ENCODE measurements around the gene ARPC5.

ARPC5 gene

DNA sequence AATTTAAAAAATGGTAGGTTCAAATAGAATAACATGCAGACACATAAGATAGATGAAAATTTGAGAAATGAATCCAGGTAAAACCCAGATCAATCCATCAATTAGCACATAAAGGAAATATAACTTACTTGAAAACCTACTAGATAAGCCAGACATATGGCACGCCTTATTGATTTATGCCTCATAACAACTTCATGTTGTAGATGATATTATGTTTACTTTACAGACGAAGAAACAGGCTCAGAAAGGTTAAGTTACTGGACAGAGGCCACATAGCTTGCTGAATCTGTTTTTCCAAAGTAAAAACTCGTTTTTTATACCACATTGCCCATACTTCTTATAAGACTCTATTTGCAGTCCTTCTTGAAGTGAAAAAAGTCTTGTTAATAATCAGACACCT lies 23.2 kb downstream of the ARPC5 start:
- FAIRE-seq: no peak

DNA sequence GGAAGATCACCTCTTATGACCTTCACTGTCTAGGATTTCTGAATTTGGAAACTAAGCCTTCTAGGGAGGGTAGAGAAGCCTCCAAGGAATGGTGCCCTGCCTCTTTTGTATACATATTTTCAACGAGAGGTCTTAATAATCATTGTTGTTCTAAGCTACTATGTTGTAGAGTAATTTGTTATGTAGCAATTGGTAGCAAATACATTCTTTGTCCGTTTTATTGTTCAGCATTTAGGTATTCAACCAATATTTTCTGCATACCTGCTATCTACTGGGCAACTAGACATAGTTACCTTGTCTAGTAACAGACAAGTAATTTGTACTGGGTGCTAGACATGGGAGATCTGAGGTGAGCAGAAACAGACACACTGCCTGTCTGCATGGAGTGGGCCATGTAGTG lies 24.6 kb downstream of the ARPC5 start:
- DNase-seq (ENCODE audit: low spot score) (no peak), FAIRE-seq (no peak)

More for the DNA sequence above, 23.2 kb downstream of the ARPC5 start:
- no peak for DNase-seq (ENCODE audit: low spot score)

DNA sequence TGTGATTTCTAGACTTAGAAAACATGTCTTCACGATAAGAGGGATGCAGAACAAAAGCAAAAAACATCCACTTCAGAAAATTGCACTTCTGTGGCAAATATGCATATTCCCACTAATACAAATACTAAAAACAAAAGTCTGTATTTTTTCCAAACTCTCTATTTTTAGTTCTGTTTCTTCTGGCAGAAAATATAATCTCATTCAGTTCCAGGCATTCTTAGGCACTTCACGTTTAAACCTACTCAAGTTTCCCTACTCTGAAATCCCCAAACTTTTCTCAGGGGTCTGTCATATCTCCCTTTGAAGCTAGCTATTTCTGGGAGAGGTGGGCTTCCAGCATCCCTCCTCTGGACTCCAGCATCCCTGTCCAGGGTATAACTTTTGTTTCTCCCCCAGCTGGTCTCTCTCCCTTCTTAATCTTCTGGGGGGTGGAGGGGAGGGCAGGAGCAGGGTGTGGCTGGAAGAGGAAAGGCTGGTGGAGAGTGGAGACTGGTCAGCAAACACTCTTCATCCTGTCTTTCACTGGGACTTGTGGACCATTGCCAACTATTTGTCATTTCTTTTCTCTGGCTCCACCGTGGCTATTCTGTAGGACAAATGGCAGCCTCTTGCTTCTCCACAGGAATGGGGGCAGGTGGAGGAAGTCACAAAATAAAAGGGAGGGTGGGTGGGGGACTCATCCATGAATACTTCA lies 25.7 kb downstream of the ARPC5 start:
- FAIRE-seq (no peak), DNase-seq (ENCODE audit: low spot score) (peak; percentile 28)

DNA sequence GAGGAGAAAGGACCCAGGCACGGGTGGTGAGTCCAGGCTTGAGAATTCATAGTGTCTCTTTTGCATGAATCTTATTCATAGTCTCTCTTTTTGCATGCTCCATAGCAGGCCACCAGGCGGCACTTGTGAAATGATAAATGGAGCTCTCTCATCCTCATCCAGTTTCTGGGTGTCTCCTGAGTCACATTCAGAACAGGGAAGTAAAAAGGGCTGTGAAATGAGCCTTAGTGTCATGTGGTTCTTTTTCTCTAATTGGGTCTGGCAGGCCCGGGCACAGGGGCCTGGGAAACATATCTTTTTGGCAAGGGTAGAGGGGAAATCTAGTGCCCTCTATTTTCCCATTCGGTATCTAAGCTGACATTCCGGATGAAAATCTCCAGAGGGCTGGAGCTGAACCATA lies 26.3 kb downstream of the ARPC5 start:
- FAIRE-seq: no peak
- peak; percentile 34 for DNase-seq (ENCODE audit: low spot score)

DNA sequence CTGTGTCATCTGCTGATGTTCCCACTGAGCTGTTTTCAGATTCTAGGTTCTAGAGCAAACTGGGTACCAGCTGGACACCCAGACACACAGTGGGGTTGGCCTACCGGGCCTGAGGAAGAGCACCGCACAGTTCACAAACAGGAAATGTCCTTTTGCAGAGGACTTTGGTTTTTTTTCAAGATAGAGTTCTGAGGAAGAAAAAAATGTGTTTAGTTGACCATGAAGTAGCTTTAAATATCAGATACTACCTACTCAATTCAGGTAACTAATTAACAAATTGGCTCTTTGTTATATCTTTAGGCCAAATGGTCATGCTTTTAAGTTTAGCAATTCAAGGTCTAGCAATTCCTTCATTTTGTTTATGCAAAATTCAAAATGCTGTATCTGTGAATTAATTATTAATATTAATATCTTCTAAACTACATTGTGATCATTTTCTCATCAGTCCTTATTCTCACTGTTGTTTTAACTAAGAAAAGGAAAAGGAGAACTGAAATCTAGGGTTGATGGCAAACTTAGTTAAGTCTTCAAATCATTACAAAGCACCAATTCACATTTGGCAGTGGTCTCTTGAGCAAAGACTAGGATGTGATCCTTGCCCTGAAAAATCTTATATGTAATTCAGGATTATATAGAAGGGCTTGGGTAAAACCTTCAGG lies 28.1 kb downstream of the ARPC5 start:
- DNase-seq (ENCODE audit: low spot score) (no peak), FAIRE-seq (no peak)

DNA sequence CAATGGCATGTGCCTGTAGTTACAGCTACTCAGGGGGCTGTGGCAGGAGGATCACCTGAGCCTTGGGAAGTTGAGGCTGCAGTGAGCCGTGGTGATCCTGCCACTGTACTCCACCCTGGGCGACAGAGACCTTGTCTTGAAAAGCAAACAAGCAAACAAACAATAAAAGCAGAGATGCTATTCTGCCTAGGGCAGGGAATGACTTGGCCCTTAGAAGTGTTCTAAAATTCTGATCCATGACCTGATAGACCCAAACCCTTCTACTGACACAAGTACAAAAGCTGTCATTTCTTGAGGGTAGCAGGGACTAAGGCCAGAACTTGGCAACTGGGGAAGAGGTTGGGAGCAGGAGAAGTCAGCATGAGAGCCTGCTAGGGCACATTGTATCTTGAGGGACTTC lies 29.7 kb downstream of the ARPC5 start:
- DNase-seq (ENCODE audit: low spot score) (no peak), FAIRE-seq (no peak)

DNA sequence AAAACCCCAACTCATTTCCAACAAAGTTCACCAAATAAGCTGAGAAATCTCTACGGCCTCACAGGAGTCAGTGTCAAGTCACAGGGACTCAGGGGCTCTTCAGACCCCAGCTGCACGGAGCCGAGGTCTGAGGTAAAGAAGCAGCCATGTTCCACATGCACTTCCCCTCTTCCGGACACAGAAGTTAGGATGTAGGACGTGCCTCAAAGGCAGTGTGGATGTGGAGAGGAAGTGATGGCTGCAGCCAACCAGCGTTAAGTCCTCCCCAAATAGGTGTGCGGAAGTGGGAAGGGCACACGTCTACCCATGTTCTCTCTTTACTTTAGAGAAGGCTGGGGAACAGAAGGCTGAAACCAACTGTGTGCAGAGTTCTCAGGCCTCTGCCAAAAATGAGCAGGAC lies 30.8 kb downstream of the ARPC5 start:
- FAIRE-seq: no peak
- no peak for DNase-seq (ENCODE audit: low spot score)

DNA sequence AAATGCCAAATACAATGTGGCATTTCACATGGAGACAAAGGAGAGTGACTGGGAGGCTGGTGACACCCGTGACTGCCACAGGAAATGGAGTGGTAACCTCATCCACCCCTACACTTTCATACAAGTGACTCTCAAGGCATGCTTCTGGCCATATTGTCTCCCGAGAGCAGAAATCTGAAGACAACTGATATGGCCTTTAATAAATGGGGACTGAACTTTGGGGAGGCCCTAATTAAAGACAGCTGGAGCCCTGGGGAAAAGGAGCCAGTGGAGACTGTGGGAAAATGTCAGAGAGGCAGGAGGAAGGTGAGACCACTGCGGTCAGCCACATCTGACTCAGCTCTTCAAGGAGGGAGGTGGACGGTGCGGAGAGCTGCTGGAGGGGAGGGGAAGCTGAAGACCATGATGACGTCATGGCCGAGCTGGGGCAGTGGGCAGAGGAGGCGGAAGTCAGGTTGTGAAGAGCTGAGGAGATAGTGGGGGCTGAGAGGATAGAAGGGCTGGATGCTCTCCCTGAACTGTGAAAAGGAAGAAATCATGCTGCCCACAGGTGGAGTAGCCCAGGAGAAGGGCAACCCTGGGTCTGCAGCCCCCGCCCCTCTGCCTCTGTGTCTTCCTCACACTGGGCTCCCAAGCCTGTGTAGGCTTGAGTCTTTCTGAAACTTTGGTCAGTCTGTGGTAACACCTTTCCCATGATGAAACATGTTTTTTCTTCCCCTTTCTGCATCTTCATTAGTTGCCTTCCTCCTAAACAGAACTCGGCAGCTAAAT lies 31.4 kb downstream of the ARPC5 start:
- FAIRE-seq: peak; percentile 42
- DNase-seq (ENCODE audit: low spot score): peak; percentile 85

DNA sequence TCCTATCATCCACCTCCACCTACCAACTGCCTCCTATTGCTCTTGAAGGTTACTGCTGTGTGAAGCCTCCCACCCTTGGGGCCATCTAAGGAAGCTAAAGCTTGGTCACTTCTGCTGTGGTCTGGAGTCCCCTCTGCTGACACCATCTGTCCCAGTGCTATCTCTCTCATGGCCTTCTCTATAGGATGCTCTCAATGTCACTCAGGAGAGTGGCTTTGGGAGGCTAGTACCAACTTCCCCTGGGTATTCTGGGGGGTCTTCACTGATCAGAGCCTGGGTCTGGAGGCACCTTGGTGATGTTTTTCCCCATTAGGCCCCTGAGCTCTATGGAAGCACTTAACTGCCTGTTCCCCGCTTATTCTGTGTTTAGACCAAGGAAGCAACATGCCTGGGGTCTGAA lies 33.1 kb downstream of the ARPC5 start:
- FAIRE-seq (no peak), DNase-seq (ENCODE audit: low spot score) (no peak)

DNA sequence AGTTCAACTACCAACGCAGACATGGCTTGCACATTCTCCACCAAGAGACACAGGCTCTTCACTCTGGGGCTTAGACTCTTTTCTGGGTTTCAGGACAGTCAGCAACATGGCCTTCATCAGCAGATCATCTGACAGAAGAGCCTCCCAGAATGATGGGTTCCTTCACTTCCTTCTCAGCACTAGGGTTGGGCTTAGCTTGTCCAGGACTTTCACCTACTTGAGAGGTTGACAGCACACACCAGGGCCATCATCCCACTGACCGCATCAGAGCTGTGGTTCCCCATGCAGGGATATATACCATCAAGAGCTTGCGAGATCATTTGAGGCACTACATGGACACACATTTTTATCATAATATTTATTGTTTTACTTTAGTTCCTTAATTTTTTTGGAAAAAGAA lies 34.9 kb downstream of the ARPC5 start:
- DNase-seq (ENCODE audit: low spot score) (no peak), FAIRE-seq (no peak)

DNA sequence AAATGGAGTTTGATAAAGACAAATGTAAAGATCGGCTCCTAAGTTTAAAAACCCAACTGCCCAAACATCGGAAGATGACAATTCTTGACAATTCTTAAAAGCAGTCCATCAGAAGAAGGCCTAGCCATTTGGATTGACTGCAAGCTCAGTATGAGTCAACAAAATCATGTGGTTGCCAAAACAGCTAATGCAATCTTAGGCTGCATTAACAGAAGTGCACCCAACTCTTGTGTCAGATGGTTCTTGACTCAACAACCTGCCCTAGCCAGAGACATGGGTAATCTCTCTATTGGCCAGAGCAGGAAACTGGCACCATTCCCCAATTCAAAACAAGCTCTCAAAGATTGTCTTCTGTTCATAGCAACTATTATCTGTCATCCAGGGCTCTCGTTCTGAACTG lies 35.4 kb downstream of the ARPC5 start:
- DNase-seq (ENCODE audit: low spot score) (peak; percentile 30), FAIRE-seq (no peak)

DNA sequence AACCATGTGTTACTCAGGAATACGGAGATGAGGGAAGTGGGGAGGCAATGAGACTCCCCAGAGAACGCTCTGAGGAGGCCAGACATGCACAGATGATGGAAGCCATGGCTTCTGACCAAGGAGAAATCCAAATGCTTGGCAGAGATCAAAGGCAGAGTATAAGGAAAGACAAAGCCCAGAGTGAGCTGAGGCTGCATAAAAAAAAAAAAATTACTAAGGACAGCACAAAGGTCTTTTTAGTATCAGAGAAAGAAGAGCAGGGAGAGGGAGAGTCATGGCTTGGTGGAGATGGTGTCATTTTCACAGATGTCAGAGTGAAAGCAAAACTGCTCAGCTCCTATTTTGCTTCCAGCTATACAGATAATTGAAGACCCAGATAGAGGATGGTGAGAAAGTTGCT lies 37.2 kb downstream of the ARPC5 start:
- DNase-seq (ENCODE audit: low spot score) (no peak), FAIRE-seq (no peak)

DNA sequence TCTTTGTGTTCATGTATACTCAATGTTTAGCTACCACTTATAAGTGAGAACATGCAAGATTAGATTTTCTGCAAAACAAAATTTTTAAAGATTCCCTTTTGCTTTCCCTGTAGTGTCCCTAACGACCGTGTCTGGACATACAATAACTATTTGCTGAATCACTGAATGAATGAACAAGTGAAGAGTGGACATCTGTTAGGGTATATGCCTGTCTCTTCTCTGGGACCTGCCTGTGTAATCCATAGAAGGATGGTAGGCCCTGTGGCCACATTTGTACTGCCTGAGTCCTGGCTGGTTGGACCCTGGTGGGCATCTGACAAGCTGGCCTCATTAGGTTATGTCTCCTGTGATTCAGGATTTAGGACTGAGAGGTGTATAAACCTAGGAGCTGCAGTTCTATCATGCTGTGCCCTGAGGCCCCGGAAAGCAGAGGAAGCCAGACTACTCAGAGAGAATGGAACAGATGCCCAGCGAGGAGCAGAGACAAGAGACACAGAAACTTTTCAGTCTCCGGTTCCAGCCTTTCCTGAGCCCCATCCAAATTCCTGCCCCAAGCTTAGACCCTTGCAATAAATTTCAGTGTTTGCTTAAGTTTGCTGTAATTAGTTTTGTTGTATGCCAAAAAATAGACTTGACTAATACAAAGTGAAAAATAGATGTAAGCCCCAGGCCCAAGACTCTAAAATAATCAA lies 37.8 kb downstream of the ARPC5 start:
- DNase-seq (ENCODE audit: low spot score): no peak
- FAIRE-seq: no peak

DNA sequence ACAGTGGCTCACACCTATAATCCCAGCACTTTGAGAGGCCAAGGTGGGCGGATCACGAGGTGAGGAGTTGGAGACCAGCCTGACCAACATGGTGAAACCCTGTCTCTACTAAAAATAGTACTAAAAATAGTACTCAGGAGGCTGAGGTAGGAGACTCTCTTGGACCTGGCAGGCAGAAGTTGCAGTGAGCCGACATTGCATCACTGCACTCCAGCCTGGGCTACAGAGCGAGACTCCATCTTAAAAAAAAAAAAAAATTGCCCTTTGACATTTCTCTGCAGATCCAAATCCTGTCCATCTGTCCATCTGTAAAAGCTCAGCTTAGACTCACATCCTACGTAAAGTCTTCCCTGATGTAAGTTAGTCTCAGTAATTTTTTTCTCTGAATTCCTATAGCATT lies 39.1 kb downstream of the ARPC5 start:
- DNase-seq (ENCODE audit: low spot score) (no peak), FAIRE-seq (no peak)

DNA sequence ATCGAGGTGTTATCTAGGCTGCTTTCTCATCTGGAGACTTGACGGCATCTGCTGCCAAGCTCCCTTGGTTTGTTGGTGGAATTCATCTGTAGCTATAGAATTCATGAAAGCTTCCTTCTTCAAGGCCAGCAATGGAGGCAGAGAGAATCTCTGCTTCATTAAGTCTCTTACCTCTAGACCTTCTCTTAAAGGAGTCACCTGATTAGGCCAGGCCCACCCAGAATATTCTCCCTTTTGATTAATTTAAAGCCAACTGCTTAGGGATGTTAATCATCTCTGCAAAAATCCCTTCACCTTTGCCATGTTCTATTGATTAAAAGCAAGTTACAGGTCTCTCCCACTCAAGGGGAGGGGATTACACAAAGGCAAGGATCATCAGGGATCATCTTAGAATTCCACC lies 40.0 kb downstream of the ARPC5 start:
- FAIRE-seq (no peak), DNase-seq (ENCODE audit: low spot score) (no peak)

DNA sequence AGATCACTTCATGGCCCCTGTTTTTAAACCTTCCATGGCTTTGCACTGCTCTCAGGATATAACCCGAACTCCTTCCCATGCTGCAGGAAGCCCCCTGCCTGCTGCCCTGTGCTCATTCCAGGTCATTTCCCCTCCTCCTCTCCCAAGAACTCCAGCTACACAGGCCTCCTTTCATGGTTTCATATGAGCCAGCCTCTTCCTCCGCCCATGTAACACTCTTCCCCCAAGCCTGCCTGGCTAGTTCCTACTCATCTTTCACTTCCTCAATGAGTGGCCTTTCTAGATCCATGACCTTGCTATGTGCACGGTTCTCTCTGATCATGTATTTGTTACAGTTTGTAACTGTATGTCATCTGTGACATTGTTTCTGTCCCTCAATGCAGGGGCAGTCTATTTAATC lies 42.2 kb downstream of the ARPC5 start:
- FAIRE-seq (no peak), DNase-seq (ENCODE audit: low spot score) (no peak)

DNA sequence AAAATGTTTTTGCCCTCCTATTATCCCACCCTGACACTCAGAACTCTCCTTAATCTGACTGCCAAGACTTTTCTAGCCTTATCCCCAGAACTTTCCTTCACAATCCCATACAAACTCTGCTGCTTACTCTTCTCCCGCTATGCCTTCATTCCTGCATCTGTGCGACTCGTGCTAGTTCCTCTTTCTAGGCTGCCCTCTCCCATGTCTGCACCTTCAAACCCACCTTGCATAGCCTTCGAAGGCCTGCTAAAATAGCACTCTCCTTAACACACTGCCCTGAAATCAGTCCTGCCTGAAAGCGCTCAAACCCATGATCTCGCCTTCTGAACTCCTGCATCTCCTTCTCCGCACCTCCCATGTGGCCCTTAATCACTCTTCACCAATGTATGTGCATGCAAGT lies 42.9 kb downstream of the ARPC5 start:
- FAIRE-seq (no peak), DNase-seq (ENCODE audit: low spot score) (no peak)

DNA sequence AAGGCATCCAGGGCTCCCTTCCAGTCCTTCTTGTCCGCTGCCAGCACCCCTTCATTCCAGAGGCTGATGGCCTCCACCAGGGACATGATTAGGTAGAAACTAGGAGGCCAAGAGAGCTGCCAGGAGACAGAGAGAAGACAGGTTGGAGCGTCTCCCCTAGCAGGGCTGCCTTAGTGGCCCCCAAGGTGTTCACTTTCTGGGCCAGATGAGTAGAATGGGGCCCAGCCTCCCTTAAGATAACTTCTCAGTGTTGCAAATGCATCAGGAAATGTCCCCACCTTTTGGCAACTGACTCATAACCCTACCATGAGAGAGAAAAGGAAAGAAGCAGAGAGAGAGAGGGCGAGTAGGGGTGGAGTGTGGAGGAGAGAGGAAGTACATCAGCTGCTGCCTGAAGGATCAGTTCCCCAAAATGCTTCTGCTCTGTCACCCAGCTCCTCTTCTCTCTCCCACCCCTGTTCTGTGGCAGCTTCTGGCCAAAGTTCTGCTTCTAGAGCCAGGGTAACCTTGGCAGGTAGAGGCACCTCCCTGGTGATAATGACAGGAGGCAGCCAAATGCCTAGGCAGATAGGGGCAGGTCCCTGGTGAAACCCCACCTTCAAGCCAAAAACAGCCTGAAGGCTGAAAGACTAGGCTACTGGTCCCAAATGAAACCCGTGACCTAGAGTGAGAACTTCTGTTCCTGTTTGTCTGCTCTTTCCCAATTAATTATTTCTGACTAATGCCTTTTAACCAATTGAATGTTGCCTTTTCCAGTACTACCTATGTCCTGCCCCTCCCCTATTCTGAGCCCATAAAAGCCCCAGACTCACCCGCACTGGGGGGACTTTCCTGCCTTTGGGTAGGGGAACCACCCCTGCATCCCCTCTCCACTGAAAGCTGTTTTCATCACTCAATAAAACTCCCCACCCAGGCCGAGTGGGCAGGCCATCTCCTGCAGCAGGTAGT lies 45.1 kb downstream of the ARPC5 start, which contains the start of gene NCF2:
Gene NCF2 (minus strand): TSS at position 216 of the 948 bp plus-strand sequence. CDS start 130 bp downstream, at position 86.
- no peak for FAIRE-seq
- DNase-seq (ENCODE audit: low spot score): no peak

DNA sequence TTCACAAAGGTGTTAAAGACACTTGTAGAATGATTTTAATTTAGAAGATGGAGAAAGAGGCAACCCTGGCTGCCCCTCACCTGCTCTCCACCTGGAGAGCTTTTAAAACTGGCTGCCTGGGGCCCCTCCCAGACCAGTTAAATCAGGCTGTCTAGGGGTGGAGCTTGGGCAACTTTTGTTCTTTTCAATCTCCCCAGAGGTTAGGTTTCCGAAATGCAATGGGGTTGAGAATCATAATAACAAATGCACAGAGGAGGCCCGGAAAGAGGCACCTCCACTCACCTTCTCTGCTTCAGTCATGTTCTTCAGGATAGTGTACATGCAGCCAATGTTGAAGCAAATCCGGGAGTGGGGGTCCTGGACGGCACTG lies 45.7 kb downstream of the ARPC5 start:
- DNase-seq (ENCODE audit: low spot score): no peak
- no peak for FAIRE-seq

DNA sequence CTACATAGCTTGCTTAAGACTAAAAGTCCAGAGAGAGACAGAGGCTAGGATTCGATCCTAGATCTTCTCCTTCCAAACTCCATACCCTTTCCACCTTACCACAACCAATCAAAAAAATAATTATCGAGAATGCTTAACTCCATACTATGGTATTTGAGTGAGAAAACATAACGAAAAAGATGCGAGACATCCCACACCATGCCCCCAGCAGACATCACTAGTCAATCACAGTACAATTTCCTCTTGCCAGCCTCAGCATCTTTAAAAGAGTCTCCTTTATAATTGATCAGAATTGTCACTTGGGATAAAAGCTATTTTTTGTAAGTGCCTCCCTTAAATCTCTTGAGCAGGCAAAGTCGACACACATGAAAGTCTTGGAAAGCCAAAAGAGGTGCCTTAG lies 46.2 kb downstream of the ARPC5 start:
- DNase-seq (ENCODE audit: low spot score) (no peak), FAIRE-seq (no peak)

DNA sequence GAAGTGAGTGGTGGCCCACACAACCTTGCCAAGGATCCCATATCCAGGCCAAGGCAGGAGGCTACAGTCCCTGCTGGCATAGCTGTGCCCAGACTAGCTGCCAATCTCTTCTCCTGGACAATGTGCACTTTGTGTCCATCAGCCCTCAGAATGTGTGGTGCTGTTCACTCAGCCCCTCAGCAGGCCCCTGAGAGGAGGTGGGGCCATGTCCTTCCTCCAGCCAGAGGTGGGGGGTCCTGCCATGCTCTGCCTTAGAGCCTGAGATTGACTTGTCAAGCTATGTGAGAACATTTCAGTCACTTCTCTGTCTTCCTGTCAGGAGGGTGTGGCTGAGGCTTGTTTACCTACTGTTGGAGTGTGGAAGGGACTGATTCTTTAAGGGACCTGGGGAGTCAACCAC lies 46.8 kb downstream of the ARPC5 start:
- no peak for FAIRE-seq
- no peak for DNase-seq (ENCODE audit: low spot score)
